Astrocyte (in vitro differentiated cells and primary cell): Measurements from ENCODE around the gene ARFRP1.

Source experiments
- CTCF ChIP-seq: IDR thresholded peaks from 2 replicates; pipeline ENCODE4 v1.5.1; 2011; ENCODE audit warnings: low read depth, mild to moderate bottlenecking, inconsistent platforms, low read length, moderate library complexity; ENCODE audit not compliant: insufficient read depth
- EZH2 ChIP-seq: IDR thresholded peaks from 2 replicates; pipeline ENCODE4 v1.6.1; 2012; ENCODE audit warnings: mild to moderate bottlenecking, low read length, inconsistent platforms; ENCODE audit not compliant: insufficient read depth

DNA sequence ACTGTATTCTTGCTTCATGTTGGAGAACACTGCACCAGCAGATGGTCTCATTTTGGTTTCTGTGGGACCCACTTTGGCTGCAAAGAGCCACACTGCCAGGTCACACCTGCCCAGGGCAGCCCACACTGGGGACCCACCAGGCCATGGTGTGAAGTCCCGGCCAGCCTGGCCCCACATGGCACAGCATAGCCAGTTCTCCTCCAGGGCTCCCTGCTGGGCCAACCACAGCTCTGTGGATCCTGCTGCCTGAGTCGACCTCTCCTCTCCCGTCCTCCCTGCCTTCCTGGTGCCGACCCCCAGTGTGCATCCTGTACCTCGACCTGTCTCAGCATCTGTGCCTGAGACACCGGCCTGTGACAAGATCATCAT, 3.0 kb downstream of the ARFRP1 start:
- TF ChIP-seq CTCF (no peak), EZH2 (no peak)
